Keratinocyte (primary cell): ENCODE measurements around the gene THRAP3. TPM values are rescaled to one million over a fixed set of nuclear protein-coding genes. Genes with fewer than 3 reads are reported as not detected.
A peak's percentile ranks its signal among the peaks of the same experiment; 100 is the strongest.

Experiments used
- DNase-seq: peaks from one replicate; pipeline ENCODE4 v3.0.0-alpha.2; 2011; ENCODE audit warnings: low read depth, missing footprints, low spot score
- FAIRE-seq: peaks from 2 replicates; lab custom pipeline; 2011; peaks lifted over from hg19 to GRCh38; lab: Jason Lieb, UNC
- H2AFZ ChIP-seq: 2 replicates; pipeline ENCODE4 v1.6.0; 2012; ENCODE audit warnings: low read length, control low read depth, inconsistent platforms; ENCODE audit not compliant: control insufficient read depth
- H3K27ac ChIP-seq: 2 replicates; pipeline ENCODE4 v1.5.1; 2011; ENCODE audit warnings: low read length; ENCODE audit not compliant: control insufficient read depth, insufficient read depth
- H3K27me3 ChIP-seq: 3 replicates; pipeline ENCODE4 v1.6.0; 2011; ENCODE audit warnings: low read length; ENCODE audit not compliant: control insufficient read depth, insufficient read depth; ENCODE audit errors: extremely low read depth
- H3K36me3 ChIP-seq, 2 experiments: 2 replicates in 1 of 2; 3 replicates in 1 of 2; pipeline ENCODE4 v1.5.1; 2011; ENCODE audit warnings: low read length in 2 of 2, mild to moderate bottlenecking in 1 of 2; ENCODE audit not compliant: control insufficient read depth in 2 of 2, insufficient read depth in 2 of 2; ENCODE audit errors: extremely low read depth in 1 of 2
- H3K4me1 ChIP-seq: 3 replicates; pipeline ENCODE4 v1.5.1; 2011; ENCODE audit warnings: low read length; ENCODE audit not compliant: control insufficient read depth, insufficient read depth; ENCODE audit errors: extremely low read depth
- H3K4me2 ChIP-seq: 3 replicates; pipeline ENCODE4 v1.6.0; 2011; ENCODE audit warnings: low read depth, low read length; ENCODE audit not compliant: control insufficient read depth, insufficient read depth; ENCODE audit errors: extremely low read depth
- H3K4me3 ChIP-seq, 3 experiments: fragments of 200-600 bp in 1 of 3; sonication (generic) in 1 of 3; 2 replicates in 2 of 3; 3 replicates in 1 of 3; pipeline ENCODE4 v1.5.1; 2011 to 2016; ENCODE audit warnings: low read length in 3 of 3, mild to moderate bottlenecking in 3 of 3, control low read depth in 2 of 3, inconsistent platforms in 1 of 3, low read depth in 1 of 3, mixed read lengths in 1 of 3, mixed run types in 1 of 3, moderate library complexity in 1 of 3; ENCODE audit not compliant: control insufficient read depth in 2 of 3, insufficient read depth in 2 of 3; ENCODE audit errors: extremely low read depth in 1 of 3
- H3K79me2 ChIP-seq: 2 replicates; pipeline ENCODE4 v1.6.0; 2012; ENCODE audit warnings: low read length; ENCODE audit not compliant: control insufficient read depth, insufficient read depth
- H3K9ac ChIP-seq: 3 replicates; pipeline ENCODE4 v1.6.0; 2011; ENCODE audit warnings: low read length; ENCODE audit not compliant: control insufficient read depth, insufficient read depth; ENCODE audit errors: extremely low read depth
- H3K9me1 ChIP-seq: 3 replicates; pipeline ENCODE4 v1.6.0; 2011; ENCODE audit warnings: low read length; ENCODE audit not compliant: control insufficient read depth, insufficient read depth; ENCODE audit errors: extremely low read depth
- H3K9me3 ChIP-seq: 2 replicates; pipeline ENCODE4 v1.5.1; 2012; ENCODE audit warnings: low read depth, low read length; ENCODE audit not compliant: control insufficient read depth
- H4K20me1 ChIP-seq: 3 replicates; pipeline ENCODE4 v1.6.0; 2011; ENCODE audit warnings: low read length; ENCODE audit not compliant: control insufficient read depth, insufficient read depth; ENCODE audit errors: extremely low read depth
- CTCF ChIP-seq, 3 experiments: IDR thresholded peaks in 1 of 3; conservative IDR thresholded peaks in 1 of 3; optimal IDR thresholded peaks in 1 of 3; 2 replicates in 2 of 3; 3 replicates in 1 of 3; pipeline versions ENCODE3 to v1.5.1; 2011; ENCODE audit warnings: low read length in 3 of 3, mild to moderate bottlenecking in 3 of 3, moderate library complexity in 2 of 3, control low read depth in 1 of 3, inconsistent platforms in 1 of 3; ENCODE audit not compliant: insufficient read depth in 2 of 3; ENCODE audit errors: extremely low read depth in 1 of 3
- EZH2 ChIP-seq: IDR thresholded peaks from one replicate; pipeline ENCODE4 v1.6.1; 2012; ENCODE audit warnings: inconsistent platforms, mild to moderate bottlenecking, low read length, moderate library complexity
- dilution Hi-C: fragments of 300-500 bp; cut with MboI; formaldehyde crosslinking; loops from one replicate; pipeline ENCODE4 v1.7.0; 2020; ENCODE audit warnings: low sequenced_read_pairs; ENCODE audit not compliant: extremely low pct_ligation_motif_present
- polyA plus RNA-seq, 5 experiments: library from polyadenylated mRNA; depleted of rRNA in 3 of 5; stranded (reverse) in 3 of 5; stranded (forward) in 1 of 5; unstranded in 1 of 5; fragments of >200 nt; gene quantifications; 1 replicate in 1 of 5; 2 replicates in 3 of 5; 3 replicates in 1 of 5; pipeline versions ENCODE4 v1.2.1 to v1.2.3, GENCODE V29; 2011 to 2012; ENCODE audit warnings: missing spikeins in 2 of 5, low read depth in 1 of 5, low replicate concordance in 1 of 5

THRAP3 gene
- polyA plus RNA-seq, 1 donor (not counting 4 experiments of a cell fraction or from before 2014, with no cell fraction given): 79.6 TPM

DNA sequence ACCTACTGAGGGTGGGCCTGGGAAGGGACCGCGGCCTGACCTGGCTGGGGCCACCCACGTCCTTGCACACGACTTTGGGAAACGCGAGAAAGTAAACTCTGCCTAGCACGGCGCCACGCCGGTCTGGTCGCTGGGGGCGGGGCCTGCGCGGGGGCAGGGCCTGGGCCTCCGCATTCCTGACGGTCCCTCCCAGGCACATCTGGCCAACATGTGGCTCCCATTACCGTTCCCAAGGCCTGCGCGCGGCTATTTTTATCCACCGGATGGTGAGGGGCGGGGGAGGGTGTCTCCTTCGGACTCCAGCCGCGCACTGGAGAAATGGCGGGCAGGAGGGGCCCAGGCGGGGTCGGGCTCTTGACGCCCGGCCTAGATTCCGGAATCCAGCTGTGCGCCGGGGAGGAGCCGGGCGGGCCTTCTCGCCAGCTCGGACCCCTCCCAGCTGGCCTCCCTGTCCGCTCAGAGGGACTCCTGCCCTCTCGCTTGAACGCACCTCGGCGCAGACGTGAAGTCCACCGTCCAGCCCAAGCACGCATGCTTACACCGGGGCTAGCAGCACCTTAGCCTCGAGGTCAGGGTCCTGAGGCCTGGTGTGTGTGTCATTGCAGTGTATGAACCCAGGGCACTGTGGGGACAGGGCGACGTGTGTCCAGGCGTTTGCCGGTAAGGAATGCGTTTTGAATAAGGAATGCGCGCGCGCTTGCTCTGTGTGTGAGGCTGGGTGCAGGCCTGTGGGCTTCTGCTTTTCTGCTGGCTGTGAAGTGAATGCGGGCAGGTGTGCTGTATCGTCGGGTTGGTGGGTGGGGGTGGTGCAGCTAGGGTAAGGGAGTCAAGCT is 97.1 kb downstream of the THRAP3 start:
- Histone ChIP-seq H3K36me3 (peaks cover 4% of the 10 kb centered on the region in 2 experiments), H3K79me2 (no peaks in the 10 kb centered on the region), H3K4me1 (peaks cover 1% of the 10 kb centered on the region), H4K20me1 (no peaks in the 10 kb centered on the region), H3K9me1 (no peaks in the 10 kb centered on the region), H3K27ac (no peak overlapping the region), H3K4me3 (no peak overlapping the region), H3K27me3 (no peaks in the 10 kb centered on the region), H2AFZ (no peak overlapping the region), H3K9ac (no peak overlapping the region), H3K9me3 (no peaks in the 10 kb centered on the region), H3K4me2 (no peak overlapping the region)
- DNase-seq: no peak
- dilution Hi-C loops: no loop called here
- TF ChIP-seq EZH2 (no peak), CTCF (optimal IDR thresholded peaks at IDR 0.05 in 1 of 3, IDR thresholded peaks at IDR 0.05 in 1 of 3, conservative IDR thresholded peaks at IDR 0.05 in 1 of 3; ENCODE audit: extremely low read depth in 1 of 3, insufficient read depth in 2 of 3, low read length in 3 of 3) (no peak)
- no peak for FAIRE-seq

DNA sequence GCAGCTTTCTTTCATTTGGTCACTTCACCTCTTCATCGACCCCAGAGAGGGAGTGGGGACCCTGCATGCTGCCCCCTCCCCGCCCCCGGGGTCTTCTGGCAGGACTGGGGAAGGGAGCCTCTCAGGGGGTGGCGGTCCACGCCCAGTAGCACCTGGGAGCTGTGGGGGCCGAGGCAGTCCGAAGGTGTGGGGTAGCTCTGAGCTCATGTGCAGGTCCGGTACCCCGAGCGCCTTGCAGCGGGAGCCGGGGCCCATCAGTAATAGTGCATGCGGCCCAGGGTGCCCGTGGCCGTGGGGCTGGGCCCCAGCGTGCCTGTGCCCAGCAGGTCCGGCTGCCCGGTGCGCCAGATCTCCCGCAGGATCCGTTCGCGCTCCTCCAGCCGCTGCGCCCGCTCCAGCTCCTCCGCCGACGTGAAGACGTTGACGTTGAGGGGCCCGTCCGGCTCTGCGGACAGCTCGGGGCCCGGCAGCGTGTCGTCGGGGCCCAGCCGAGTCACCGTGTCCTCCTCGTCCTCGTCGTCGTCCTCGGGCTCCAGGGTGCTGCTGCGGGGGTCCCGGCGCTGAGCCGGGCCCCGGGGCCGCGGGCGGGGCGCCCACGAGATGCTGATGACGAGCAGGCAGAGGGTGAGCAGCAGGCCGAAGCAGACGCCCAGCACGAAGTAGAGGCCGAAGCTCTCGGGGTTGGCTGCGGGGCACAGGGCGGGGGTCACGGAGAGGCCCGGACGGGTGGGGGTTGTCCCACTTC is 98.0 kb downstream of the THRAP3 start:
- no peaks in the 10 kb centered on the region for H3K79me2 ChIP-seq
- no peak for FAIRE-seq
- H3K36me3 ChIP-seq: peaks cover 2 to 4% of the 10 kb centered on the region in 2 experiments
- dilution Hi-C loops: no loop called here
- no peak overlapping the region for H3K4me2 ChIP-seq
- H3K4me3 ChIP-seq: peak overlapping the region in 2 of 3 experiments; percentile 45 to 67
- no peak overlapping the region for H2AFZ ChIP-seq
- no peaks in the 10 kb centered on the region for H3K9me3 ChIP-seq
- H3K4me1 ChIP-seq: peaks cover 10% of the 10 kb centered on the region
- H3K9ac ChIP-seq: no peak overlapping the region
- TF ChIP-seq CTCF (optimal IDR thresholded peaks at IDR 0.05 in 1 of 3, IDR thresholded peaks at IDR 0.05 in 1 of 3, conservative IDR thresholded peaks at IDR 0.05 in 1 of 3; ENCODE audit: extremely low read depth in 1 of 3, insufficient read depth in 2 of 3, low read length in 3 of 3) (no peak), EZH2 (no peak)
- DNase-seq: no peak
- H3K27ac ChIP-seq: no peak overlapping the region
- no peaks in the 10 kb centered on the region for H3K27me3 ChIP-seq
- no peaks in the 10 kb centered on the region for H3K9me1 ChIP-seq
- H4K20me1 ChIP-seq: no peaks in the 10 kb centered on the region
